ENCODE data around the gene STIM2. TPM values are rescaled to one million over a fixed set of nuclear protein-coding genes. Genes with fewer than 3 reads are reported as not detected.
"Not testable (repeated sequence)": the region's sequence is repeated elsewhere in the genome, so short reads cannot be mapped to it uniquely, and the experiment has no call there.

The STIM2 gene
- total RNA-seq, 2 donors from 2014 or later = 23.2 to 24.5 TPM

DNA sequence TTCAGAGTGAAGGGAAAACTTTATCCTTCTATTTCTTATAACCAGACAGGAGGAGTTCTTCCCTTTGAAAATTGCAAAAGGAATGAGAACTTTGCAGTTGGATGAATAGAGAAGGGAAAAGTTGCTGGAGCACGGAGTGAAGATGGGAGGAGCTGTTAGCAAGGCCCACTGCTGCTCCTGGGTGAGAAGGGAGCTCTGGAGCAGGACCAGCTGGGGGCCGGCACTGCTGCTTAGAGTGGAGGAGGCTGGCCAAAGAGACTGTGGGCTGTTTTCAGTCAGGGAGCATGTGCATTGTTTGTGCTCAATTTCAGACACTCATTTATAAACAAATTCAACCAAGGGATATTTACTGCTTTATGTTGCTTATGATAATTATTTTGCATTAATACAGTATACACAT lies 164.2 kb downstream of the STIM2 start:
- H3K36me3 Mint-ChIP-seq (ENCODE audit: low read depth) = peaks cover 19% of the 10 kb centered on the region
- peaks cover 11% of the 10 kb centered on the region for H3K4me1 Mint-ChIP-seq
- WGBS, 2 experiments (ENCODE audit: insufficient coverage in 1 of 2, insufficient read length in 1 of 2) = 0 to 41% methylated on average over 1 to 2 of the region's 2 CpGs
- H3K4me3 Mint-ChIP-seq = no peak overlapping the region
- Histone ChIP-seq H3K4me1 (ENCODE audit: control insufficient read depth, insufficient read depth, low read length) (no peaks in the 10 kb centered on the region), H3K9ac (ENCODE audit: extremely low read depth, low read length, poor library complexity, severe bottlenecking) (no peak overlapping the region), H3K36me3 (ENCODE audit: control insufficient read depth, insufficient read depth, low read length) (no peaks in the 10 kb centered on the region), H3K9me3 (ENCODE audit: control insufficient read depth, low read length) (no peaks in the 10 kb centered on the region), H3K4me3 (ENCODE audit: low read length) (no peak overlapping the region), H3K27ac (ENCODE audit: low read depth, low read length) (no peak overlapping the region), H3K27me3 (ENCODE audit: control insufficient read depth, insufficient read depth, low read length, poor library complexity, severe bottlenecking) (no peaks in the 10 kb centered on the region)
- no peak overlapping the region for H3K27ac Mint-ChIP-seq
- no peaks in the 10 kb centered on the region for H3K27me3 Mint-ChIP-seq (ENCODE audit: insufficient read depth)
- DNase-seq = peak; percentile 77
- no peak for TF ChIP-seq CTCF (conservative IDR thresholded peaks at IDR 0.05)
- no peaks in the 10 kb centered on the region for H3K9me3 Mint-ChIP-seq

DNA sequence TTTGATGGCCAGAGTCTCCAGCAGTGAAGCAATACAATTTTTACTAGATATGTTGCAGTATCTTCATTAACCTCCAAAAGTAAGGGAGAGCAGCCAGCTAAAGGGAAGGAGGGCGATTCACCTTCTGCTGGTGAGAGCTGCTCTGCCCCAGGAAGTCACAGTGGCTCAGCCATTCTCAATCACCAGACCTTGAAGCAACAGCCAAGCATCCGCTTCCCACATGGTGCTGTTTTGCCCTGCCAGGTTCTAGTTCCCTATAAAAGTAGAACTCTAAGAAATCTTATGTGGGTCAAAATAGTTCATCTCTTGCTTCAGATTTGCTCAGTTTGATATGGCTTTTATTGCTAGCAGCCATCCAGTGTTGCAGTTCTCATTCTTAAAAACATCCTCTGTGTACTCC lies 166.8 kb downstream of the STIM2 start:
- Mint-ChIP-seq H3K4me1 (peaks cover 13% of the 10 kb centered on the region), H3K27me3 (ENCODE audit: insufficient read depth) (peaks cover 10% of the 10 kb centered on the region)
- no peak for TF ChIP-seq CTCF (conservative IDR thresholded peaks at IDR 0.05)

GRCh38 chr4:27035127-27035526 lies 174.5 kb downstream of the STIM2 start:
- Histone ChIP-seq H3K27me3 (ENCODE audit: control insufficient read depth, insufficient read depth, low read length, poor library complexity, severe bottlenecking) (peaks cover 46% of the 10 kb centered on the region), H3K9me3 (ENCODE audit: control insufficient read depth, low read length) (peaks cover 25% of the 10 kb centered on the region)
- not testable (repeated sequence) for H3K36me3 ChIP-seq (ENCODE audit: control insufficient read depth, insufficient read depth, low read length); DNase-seq; H3K4me3 ChIP-seq (ENCODE audit: low read length); H3K4me1 ChIP-seq (ENCODE audit: control insufficient read depth, insufficient read depth, low read length); H3K9ac ChIP-seq (ENCODE audit: extremely low read depth, low read length, poor library complexity, severe bottlenecking); H3K27ac Mint-ChIP-seq; H3K27ac ChIP-seq (ENCODE audit: low read depth, low read length); H3K36me3 Mint-ChIP-seq (ENCODE audit: low read depth); H3K4me3 Mint-ChIP-seq
- peaks cover 25% of the 10 kb centered on the region for H3K9me3 Mint-ChIP-seq
- WGBS, 2 experiments (ENCODE audit: insufficient coverage in 1 of 2, insufficient read length in 1 of 2) = 90 to 93% methylated on average over 2 to 3 of the region's 3 CpGs
- peaks cover 14% of the 10 kb centered on the region for H3K4me1 Mint-ChIP-seq
- H3K27me3 Mint-ChIP-seq (ENCODE audit: insufficient read depth) = peaks cover 66% of the 10 kb centered on the region

More for the DNA sequence above, 166.8 kb downstream of the STIM2 start:
- H3K4me1 ChIP-seq (ENCODE audit: control insufficient read depth, insufficient read depth, low read length) = no peaks in the 10 kb centered on the region
- DNase-seq = no peak
- H3K9ac ChIP-seq (ENCODE audit: extremely low read depth, low read length, poor library complexity, severe bottlenecking) = no peak overlapping the region
- Mint-ChIP-seq H3K9me3 (no peaks in the 10 kb centered on the region), H3K4me3 (no peak overlapping the region), H3K36me3 (ENCODE audit: low read depth) (peaks cover 8% of the 10 kb centered on the region), H3K27ac (no peak overlapping the region)
- no peaks in the 10 kb centered on the region for H3K36me3 ChIP-seq (ENCODE audit: control insufficient read depth, insufficient read depth, low read length)
- no peaks in the 10 kb centered on the region for H3K27me3 ChIP-seq (ENCODE audit: control insufficient read depth, insufficient read depth, low read length, poor library complexity, severe bottlenecking)
- no peak overlapping the region for H3K4me3 ChIP-seq (ENCODE audit: low read length)
- H3K9me3 ChIP-seq (ENCODE audit: control insufficient read depth, low read length) = no peaks in the 10 kb centered on the region
- H3K27ac ChIP-seq (ENCODE audit: low read depth, low read length) = no peak overlapping the region
- WGBS, 2 experiments (ENCODE audit: insufficient coverage in 1 of 2, insufficient read length in 1 of 2) = 92% methylated on average over 2 of the region's 2 CpGs; no CpG with 5 or more reads in 1 of the 2 experiments

GRCh38 chr4:27040356-27040755 lies 179.7 kb downstream of the STIM2 start:
- peaks cover 92% of the 10 kb centered on the region for H3K27me3 ChIP-seq (ENCODE audit: control insufficient read depth, insufficient read depth, low read length, poor library complexity, severe bottlenecking)
- no peak overlapping the region for H3K9ac ChIP-seq (ENCODE audit: extremely low read depth, low read length, poor library complexity, severe bottlenecking)
- H3K4me1 ChIP-seq (ENCODE audit: control insufficient read depth, insufficient read depth, low read length) = no peaks in the 10 kb centered on the region
- H3K9me3 Mint-ChIP-seq = peaks cover 20% of the 10 kb centered on the region
- H3K4me3 Mint-ChIP-seq = no peak overlapping the region
- H3K36me3 Mint-ChIP-seq (ENCODE audit: low read depth) = peaks cover 2% of the 10 kb centered on the region
- TF ChIP-seq CTCF (conservative IDR thresholded peaks at IDR 0.05) = no peak
- DNase-seq = no peak
- 93 to 97% methylated on average over 5 to 6 of the region's 6 CpGs for WGBS, 2 experiments (ENCODE audit: insufficient coverage in 1 of 2, insufficient read length in 1 of 2)
- H3K27ac Mint-ChIP-seq = no peak overlapping the region
- H3K27ac ChIP-seq (ENCODE audit: low read depth, low read length) = no peak overlapping the region
- H3K4me3 ChIP-seq (ENCODE audit: low read length) = no peak overlapping the region
- H3K4me1 Mint-ChIP-seq = peaks cover 11% of the 10 kb centered on the region
- H3K9me3 ChIP-seq (ENCODE audit: control insufficient read depth, low read length) = peaks cover 24% of the 10 kb centered on the region
- no peaks in the 10 kb centered on the region for H3K36me3 ChIP-seq (ENCODE audit: control insufficient read depth, insufficient read depth, low read length)
- peaks cover 80% of the 10 kb centered on the region for H3K27me3 Mint-ChIP-seq (ENCODE audit: insufficient read depth)
